Measurements from ENCODE around the gene ATRNL1.

The ATRNL1 gene

DNA sequence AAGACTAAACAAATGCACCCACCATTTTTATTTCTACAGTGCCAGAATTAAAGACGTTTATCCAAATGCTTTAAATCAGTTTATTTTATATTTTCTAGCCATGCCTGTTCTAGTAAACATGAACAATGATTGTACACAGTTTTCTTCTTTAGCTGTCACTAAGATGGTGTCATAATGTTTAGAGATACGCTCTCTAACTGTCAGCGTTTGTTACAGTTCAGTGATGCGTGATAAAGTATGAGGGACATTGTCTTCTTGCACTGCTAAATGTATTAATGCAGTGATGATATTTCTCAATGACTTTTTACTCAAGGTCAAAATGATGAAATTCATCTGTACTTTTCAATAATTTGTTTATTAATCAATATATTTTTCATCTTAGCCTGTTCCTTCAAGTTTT lies 513.6 kb downstream of the ATRNL1 start:
- H3K4me3 ChIP-seq (ENCODE audit: low read depth, low read length): no peak overlapping the region
- TF ChIP-seq, protein P1, sequence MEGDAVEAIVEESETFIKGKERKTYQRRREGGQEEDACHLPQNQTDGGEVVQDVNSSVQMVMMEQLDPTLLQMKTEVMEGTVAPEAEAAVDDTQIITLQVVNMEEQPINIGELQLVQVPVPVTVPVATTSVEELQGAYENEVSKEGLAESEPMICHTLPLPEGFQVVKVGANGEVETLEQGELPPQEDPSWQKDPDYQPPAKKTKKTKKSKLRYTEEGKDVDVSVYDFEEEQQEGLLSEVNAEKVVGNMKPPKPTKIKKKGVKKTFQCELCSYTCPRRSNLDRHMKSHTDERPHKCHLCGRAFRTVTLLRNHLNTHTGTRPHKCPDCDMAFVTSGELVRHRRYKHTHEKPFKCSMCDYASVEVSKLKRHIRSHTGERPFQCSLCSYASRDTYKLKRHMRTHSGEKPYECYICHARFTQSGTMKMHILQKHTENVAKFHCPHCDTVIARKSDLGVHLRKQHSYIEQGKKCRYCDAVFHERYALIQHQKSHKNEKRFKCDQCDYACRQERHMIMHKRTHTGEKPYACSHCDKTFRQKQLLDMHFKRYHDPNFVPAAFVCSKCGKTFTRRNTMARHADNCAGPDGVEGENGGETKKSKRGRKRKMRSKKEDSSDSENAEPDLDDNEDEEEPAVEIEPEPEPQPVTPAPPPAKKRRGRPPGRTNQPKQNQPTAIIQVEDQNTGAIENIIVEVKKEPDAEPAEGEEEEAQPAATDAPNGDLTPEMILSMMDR (IDR thresholded peaks at IDR 0.05; ENCODE audit: low read depth, low read length): no peak

DNA sequence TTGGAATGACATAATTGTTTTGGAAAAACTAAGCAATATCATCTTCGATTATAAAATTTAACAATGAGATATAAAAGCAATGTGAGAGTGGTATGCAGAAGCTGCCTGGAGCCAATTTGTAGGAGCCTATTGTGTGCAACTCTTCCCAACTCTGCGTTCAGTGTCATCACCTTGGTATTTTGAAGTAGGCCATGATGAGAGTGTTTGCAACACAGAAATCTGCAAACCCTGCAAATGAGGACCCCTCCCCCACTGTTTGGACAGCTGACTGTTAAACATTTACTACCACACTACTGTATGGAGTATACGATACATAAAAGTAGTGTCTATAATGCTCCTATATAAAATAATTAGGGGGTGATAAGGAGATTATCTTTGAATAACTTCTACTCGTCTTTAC lies 531.3 kb downstream of the ATRNL1 start:
- TF ChIP-seq, protein P1 (IDR thresholded peaks at IDR 0.05; ENCODE audit: low read depth, low read length): no peak
- no peak overlapping the region for H3K4me3 ChIP-seq (ENCODE audit: low read depth, low read length)

DNA sequence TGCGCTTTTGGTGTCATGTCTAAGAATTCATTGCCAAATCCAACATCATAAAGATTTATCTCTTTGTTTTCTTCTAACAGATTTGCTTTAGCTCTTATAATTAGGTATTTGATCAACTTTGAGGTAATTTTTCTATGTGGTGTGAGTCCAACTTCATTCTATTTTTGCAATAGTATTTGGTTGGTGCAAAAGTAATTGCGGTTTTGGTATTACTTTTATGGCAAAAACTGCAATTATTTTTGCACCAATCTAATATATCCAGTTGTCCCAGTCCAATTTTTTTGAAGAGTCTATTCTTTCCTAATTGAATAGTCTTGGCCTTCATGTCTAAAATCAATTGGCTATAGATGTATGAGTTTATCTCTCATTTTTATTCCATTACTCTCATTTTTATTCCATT lies 535.5 kb downstream of the ATRNL1 start:
- TF ChIP-seq, protein P1 (IDR thresholded peaks at IDR 0.05; ENCODE audit: low read depth, low read length): no peak

DNA sequence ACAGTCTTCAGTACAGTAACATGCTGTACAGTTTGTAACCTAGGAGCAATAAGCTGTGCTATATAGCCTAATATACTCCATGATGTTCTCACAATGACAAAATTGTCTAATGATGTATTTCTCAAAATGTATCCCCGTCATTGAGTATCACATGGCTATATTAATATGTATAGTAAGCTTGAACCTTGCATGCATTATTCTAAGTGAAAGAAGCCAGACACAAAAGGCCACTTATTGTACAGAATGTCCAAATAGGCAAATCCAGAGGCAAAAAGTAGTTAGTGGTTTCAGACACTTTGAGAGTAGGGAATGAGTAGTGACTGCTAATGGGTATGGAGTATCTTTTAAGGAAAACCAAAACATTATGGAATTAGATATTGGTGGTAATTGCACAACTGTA lies 545.1 kb downstream of the ATRNL1 start:
- TF ChIP-seq, protein P1 (IDR thresholded peaks at IDR 0.05; ENCODE audit: low read depth, low read length): no peak
- no peak overlapping the region for H3K4me3 ChIP-seq (ENCODE audit: low read depth, low read length)

More for the DNA sequence above, 535.5 kb downstream of the ATRNL1 start:
- no peak overlapping the region for H3K4me3 ChIP-seq (ENCODE audit: low read depth, low read length)

DNA sequence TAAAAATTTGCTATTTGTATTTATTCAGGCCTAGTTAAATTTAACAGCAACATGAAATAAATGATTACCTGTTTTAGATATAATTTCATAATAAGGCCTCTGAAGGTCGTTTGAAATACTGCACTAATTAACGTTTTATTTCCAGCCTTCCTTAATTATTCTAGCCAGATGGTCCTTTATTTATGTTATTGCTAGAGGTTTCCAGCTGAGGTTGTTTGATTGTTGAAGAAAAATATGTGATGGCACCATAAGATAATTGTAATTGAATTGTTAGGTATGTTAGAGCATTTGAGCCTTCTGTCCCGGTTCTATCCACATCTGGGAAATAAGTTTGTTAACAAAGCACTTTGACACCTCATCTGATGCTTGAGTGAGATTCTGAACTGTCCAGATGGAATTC lies 556.1 kb downstream of the ATRNL1 start:
- H3K4me3 ChIP-seq (ENCODE audit: low read depth, low read length): no peak overlapping the region
- TF ChIP-seq, protein P1 (IDR thresholded peaks at IDR 0.05; ENCODE audit: low read depth, low read length): no peak

DNA sequence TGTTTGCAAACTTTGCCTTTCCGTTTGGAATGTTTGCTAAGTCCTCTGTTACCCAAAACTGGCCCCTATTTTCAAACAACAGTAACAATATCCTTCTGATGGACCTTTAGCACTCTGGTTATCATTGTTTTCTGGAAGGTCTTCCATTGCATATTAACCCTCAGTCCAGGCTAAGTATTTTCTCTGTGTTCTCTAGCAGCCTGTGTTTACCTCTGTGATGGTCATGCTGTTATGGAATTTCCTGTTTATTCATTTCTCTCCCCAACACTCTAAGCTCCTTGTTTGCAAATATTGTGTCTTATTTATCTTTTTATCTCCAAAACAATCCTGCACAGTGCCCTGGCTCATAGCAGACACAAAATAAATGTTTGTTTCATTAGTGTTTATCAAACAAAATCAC lies 560.3 kb downstream of the ATRNL1 start:
- H3K4me3 ChIP-seq (ENCODE audit: low read depth, low read length): no peak overlapping the region
- TF ChIP-seq, protein P1 (IDR thresholded peaks at IDR 0.05; ENCODE audit: low read depth, low read length): no peak

DNA sequence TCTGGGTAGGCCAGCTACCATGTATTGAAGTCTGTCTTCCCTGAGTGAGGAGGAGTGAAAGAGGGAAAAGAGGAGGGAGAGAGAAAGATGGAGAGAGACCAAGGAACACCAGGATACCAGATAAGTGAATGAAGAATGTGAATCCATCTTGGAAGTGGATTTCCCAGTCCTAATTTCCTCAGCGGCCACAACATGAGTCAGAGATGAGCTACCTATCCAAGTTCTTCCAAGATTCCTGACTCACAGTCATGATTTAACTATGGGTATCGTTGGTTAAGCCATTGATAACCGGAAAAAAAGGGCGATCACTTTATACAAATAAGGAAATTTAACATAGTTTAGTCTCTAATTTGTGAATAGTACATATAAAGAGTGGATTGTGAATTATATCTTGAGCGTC lies 561.8 kb downstream of the ATRNL1 start:
- no peak overlapping the region for H3K4me3 ChIP-seq (ENCODE audit: low read depth, low read length)
- TF ChIP-seq, protein P1 (IDR thresholded peaks at IDR 0.05; ENCODE audit: low read depth, low read length): no peak

Data from WI38 (cell line).